Stimulated activated CD8-positive, alpha-beta memory T cell treated with anti-CD3 and anti-CD28 coated beads, Interleukin-15, amount 100 ng/mL, for 48 hours (primary cell): ENCODE results near the gene UBAP2L.
"Not testable (repeated sequence)": the region's sequence is repeated elsewhere in the genome, so short reads cannot be mapped to it uniquely, and the experiment has no call there.

ENCODE experiments used
- DNase-seq, 2 donors: peaks; one replicate each; pipeline ENCODE4 v3.0.0-alpha.2; 2020; ENCODE audit warnings: low read depth in 2 of 2

UBAP2L gene

GRCh38 chr1:154198756-154199562 lies 21.8 kb upstream of the UBAP2L start:
- no peak for DNase-seq

- DNase-seq, result no peak
These were observed 21.2 kb upstream of the UBAP2L start for GRCh38 chr1:154199563-154199879.

- not testable (repeated sequence) for DNase-seq
These were observed 15.0 kb upstream of the UBAP2L start for GRCh38 chr1:154205778-154206177.

- peak in 1 of 2 donors; percentile 17 for DNase-seq
These were observed 14.6 kb upstream of the UBAP2L start, which contains the start of gene CFAP141 for GRCh38 chr1:154206196-154206595. CFAP141 (minus strand) TSS chr1:154206333; CDS start chr1:154206307, 26 bp downstream.

GRCh38 chr1:154207262-154207661 lies 13.5 kb upstream of the UBAP2L start:
- DNase-seq, result no peak

- no peak for DNase-seq
These were observed 11.9 kb upstream of the UBAP2L start for GRCh38 chr1:154208677-154209388.

GRCh38 chr1:154212083-154212482 lies 8.7 kb upstream of the UBAP2L start:
- DNase-seq, result no peak

- DNase-seq, result no peak
These were observed 7.5 kb upstream of the UBAP2L start for GRCh38 chr1:154213274-154213673.

GRCh38 chr1:154218545-154218944 lies 2.2 kb upstream of the UBAP2L start:
- no peak for DNase-seq

GRCh38 chr1:154219541-154219940 lies 1.2 kb upstream of the UBAP2L start:
- DNase-seq, result no peak

- no peak for DNase-seq
These were observed 169 bp downstream of the UBAP2L start for GRCh38 chr1:154220970-154221277.

GRCh38 chr1:154221278-154222001 lies 685 bp downstream of the UBAP2L start:
- peak; percentile 52 for DNase-seq

GRCh38 chr1:154222518-154222917 lies 1.8 kb downstream of the UBAP2L start:
- DNase-seq, result no peak

GRCh38 chr1:154222918-154223317 lies 2.2 kb downstream of the UBAP2L start:
- DNase-seq, result no peak

GRCh38 chr1:154223621-154224020 lies 2.9 kb downstream of the UBAP2L start:
- DNase-seq, result no peak

GRCh38 chr1:154225370-154225769 lies 4.6 kb downstream of the UBAP2L start:
- DNase-seq, result no peak

- not testable (repeated sequence) for DNase-seq
These were observed 10.4 kb downstream of the UBAP2L start for GRCh38 chr1:154231112-154231511.

- not testable (repeated sequence) for DNase-seq
These were observed 12.4 kb downstream of the UBAP2L start for GRCh38 chr1:154233127-154233526.

- DNase-seq, result no peak
These were observed 16.1 kb downstream of the UBAP2L start for GRCh38 chr1:154236855-154237254.

- no peak for DNase-seq
These were observed 16.7 kb downstream of the UBAP2L start for GRCh38 chr1:154237435-154237834.

- DNase-seq, result no peak
These were observed 17.2 kb downstream of the UBAP2L start for GRCh38 chr1:154237880-154238506.

- no peak for DNase-seq
These were observed 18.7 kb downstream of the UBAP2L start for GRCh38 chr1:154239491-154239890.
